A673 (cell line): ENCODE results near the gene ZNF678.

Source experiments
- CTCF ChIP-seq: fragments of 300-800, 200-600 bp; sonication (generic); conservative IDR thresholded peaks from 2 replicates; pipeline ENCODE4 v1.5.1; 2017; ENCODE audit warnings: low read depth, mild to moderate bottlenecking, antibody characterized with exemption, low read length, moderate library complexity, mixed read lengths
- EZH2 ChIP-seq: fragments of 200-600 bp; sonication (generic); IDR thresholded peaks from 2 replicates; pipeline ENCODE4 v1.6.1; 2017; ENCODE audit warnings: borderline replicate concordance, low read depth, mild to moderate bottlenecking, mixed read lengths, antibody characterized with exemption, low read length; ENCODE audit not compliant: poor library complexity, severe bottlenecking

GRCh38 chr1:227545361-227545760, 18.0 kb upstream of the ZNF678 start:
- TF ChIP-seq CTCF = no peak
- TF ChIP-seq EZH2 = no peak
